Subcutaneous abdominal adipose tissue (tissue), 5 donors: ENCODE data around the gene TTC34.

Experiments
- H3K27ac ChIP-seq: one replicate; pipeline ENCODE4 v1.7.0; 2013; ENCODE audit warnings: low read depth, mild to moderate bottlenecking, inconsistent platforms, low read length, moderate library complexity
- H3K27me3 ChIP-seq, 5 donors: one replicate each; pipeline ENCODE4 v1.7.0; 2013; ENCODE audit warnings: low read length in 5 of 5, inconsistent platforms in 1 of 5; ENCODE audit not compliant: control insufficient read depth in 5 of 5, insufficient read depth in 4 of 5
- H3K36me3 ChIP-seq, 5 donors: one replicate each; pipeline ENCODE4 v1.7.0; 2013; ENCODE audit warnings: low read length in 5 of 5; ENCODE audit not compliant: control insufficient read depth in 5 of 5, insufficient read depth in 5 of 5
- H3K4me1 ChIP-seq, 5 donors: one replicate each; pipeline ENCODE4 v1.7.0; 2013; ENCODE audit warnings: low read length in 5 of 5, mild to moderate bottlenecking in 3 of 5, moderate library complexity in 1 of 5; ENCODE audit not compliant: control insufficient read depth in 5 of 5, insufficient read depth in 5 of 5
- H3K4me3 ChIP-seq, 5 donors: one replicate each; pipeline ENCODE4 v1.7.0; 2013; ENCODE audit warnings: low read length in 5 of 5, low read depth in 1 of 5
- H3K9ac ChIP-seq, 5 donors: one replicate each; pipeline ENCODE4 v1.7.0; 2013; ENCODE audit warnings: low read length in 5 of 5, mild to moderate bottlenecking in 4 of 5, moderate library complexity in 3 of 5
- H3K9me3 ChIP-seq, 5 donors: one replicate each; pipeline ENCODE4 v1.7.0; 2013; ENCODE audit warnings: low read length in 5 of 5; ENCODE audit not compliant: control insufficient read depth in 5 of 5
- donor health status: healthy.
- donor health status: healthy.
- donor health status: healthy.
- donor health status: healthy.
- donor health status: healthy.

The TTC34 gene

GRCh38 chr1:2586154-2587070 lies 215.1 kb downstream of the TTC34 start, which contains the start of gene PRXL2B:
Gene PRXL2B, plus strand, starts transcription at chr1:2586777. Its CDS starts 109 bp downstream, at chr1:2586886.
- peak within 1 kb of the TSS; percentile 68 to 90 (median 78) for H3K9ac ChIP-seq
- peak within 1 kb of the TSS; percentile 79 for H3K27ac ChIP-seq
- H3K9me3 ChIP-seq: no peaks in the 10 kb centered on the region
- peaks cover 0 to 17% (median 8%) of the 10 kb centered on the region in 5 donors for H3K36me3 ChIP-seq
- peak within 1 kb of the TSS; percentile 80 to 93 (median 86) for H3K4me3 ChIP-seq
- no peaks in the 10 kb centered on the region for H3K27me3 ChIP-seq
- peaks cover 0 to 45% (median 31%) of the 10 kb centered on the region in 5 donors for H3K4me1 ChIP-seq
